Pulmonary artery endothelial cell (primary cell): ENCODE results near the gene HNRNPUL2. TPM values are rescaled to one million over a fixed set of nuclear protein-coding genes. Genes with fewer than 3 reads are reported as not detected.
"Not testable (repeated sequence)": the region's sequence is repeated elsewhere in the genome, so short reads cannot be mapped to it uniquely, and the experiment has no call there.

Experiments used
- DNase-seq: peaks from one replicate; pipeline ENCODE4 v3.0.0-alpha.2; 2011; ENCODE audit warnings: low read depth, low spot score
- total RNA-seq: library from RNA; depleted of rRNA; stranded (reverse); fragments of >200 nt; gene quantifications from 2 replicates; pipeline ENCODE4 v1.2.3, GENCODE V29; 2014

HNRNPUL2 gene
- 11.6 and 14.2 TPM in 2 replicates for total RNA-seq

- DNase-seq: peak; percentile 98
These were observed at the start of gene HNRNPUL2 for GRCh38 chr11:62727165-62727871. Gene HNRNPUL2 (minus strand): TSS chr11:62727457. CDS start chr11:62727156, 301 bp downstream.

DNA sequence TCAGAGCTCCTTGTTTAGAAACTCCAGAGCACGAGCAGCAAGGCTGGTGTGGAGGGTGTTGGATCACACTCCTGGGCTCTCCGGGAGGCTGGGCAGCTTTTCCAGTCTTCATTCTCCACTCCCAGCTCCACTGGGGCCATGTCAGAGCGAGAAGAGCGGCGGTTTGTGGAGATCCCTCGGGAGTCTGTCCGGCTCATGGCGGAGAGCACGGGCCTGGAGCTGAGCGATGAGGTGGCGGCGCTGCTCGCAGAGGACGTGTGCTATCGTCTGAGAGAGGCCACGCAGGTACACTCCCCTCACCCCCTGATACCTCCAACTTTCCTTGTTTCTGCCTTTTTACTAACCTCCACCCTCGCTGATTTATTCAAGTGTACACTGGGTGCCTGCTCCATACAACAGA lies 48.4 kb upstream of the HNRNPUL2 start:
- DNase-seq: no peak

- no peak for DNase-seq
These were observed 47.1 kb upstream of the HNRNPUL2 start for GRCh38 chr11:62774407-62774806.

DNA sequence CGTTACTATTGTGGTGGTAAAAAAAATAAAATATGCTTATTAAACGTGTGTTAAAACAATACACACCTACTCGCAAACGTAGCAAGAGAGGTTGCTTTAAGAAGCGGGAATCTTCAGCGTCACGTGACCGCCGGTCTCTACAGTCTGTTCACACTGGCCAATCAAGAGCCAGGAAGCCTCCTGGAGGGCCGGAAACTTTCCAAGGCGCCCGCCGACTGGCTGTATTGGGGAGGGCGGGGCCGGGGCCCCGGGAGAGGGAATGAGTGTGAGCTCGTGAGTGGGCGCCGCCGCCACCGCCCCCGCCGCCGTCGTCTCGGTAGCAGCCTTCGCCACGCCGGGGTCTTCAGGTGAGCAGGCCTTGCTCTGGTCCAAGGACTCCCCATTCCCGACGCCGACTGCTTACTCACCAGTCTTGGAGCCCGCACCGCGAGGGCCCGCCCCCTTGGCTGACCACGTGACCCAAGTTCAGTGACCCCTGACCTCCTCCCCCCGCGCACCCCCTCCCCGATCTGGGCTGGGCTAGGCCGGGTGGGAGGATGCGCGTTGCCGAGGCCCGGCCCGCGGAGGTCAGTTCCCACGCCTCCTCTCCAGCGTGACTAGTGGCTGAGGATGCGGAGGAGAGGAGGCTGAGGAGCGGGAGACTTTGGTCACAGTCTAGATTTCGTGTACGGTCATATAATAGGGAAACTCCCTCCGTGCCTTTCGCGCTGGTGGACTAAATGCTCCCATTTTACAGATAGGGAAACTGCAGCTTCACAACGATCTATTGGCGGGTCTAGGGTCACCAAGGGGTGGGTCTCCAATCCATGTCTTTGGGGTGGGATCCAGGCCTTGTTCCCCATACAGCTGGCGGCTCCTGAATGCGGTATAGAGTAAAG lies 44.1 kb upstream of the HNRNPUL2 start, which contains the start of gene TAF6L:
TAF6L (plus strand) TSS at position 253 of the 878 bp plus-strand sequence. CDS start 4,388 bp downstream, outside the sequence.
- DNase-seq: peak; percentile 88

GRCh38 chr11:62770778-62771143 lies 43.5 kb upstream of the HNRNPUL2 start:
- no peak for DNase-seq

DNA sequence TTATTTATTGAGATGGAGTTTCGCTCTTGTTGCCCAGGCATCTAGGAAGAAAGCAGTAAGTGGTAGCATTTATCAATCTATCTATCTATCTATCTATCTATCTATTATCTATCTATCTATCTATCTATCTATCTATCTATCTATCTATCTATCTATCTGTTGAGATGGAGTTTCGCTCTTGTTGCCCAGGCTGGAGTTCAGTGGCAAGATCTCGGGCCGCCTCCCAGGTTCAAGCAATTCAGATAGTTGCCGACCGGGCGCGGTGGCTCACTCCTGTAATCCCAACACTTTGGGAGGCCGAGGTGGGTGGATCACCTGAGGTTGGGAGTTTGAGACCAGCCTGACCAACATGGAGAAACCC lies 33.6 kb upstream of the HNRNPUL2 start:
- DNase-seq: not testable (repeated sequence)

GRCh38 chr11:62757846-62758788 lies 30.9 kb upstream of the HNRNPUL2 start:
- no peak for DNase-seq

DNA sequence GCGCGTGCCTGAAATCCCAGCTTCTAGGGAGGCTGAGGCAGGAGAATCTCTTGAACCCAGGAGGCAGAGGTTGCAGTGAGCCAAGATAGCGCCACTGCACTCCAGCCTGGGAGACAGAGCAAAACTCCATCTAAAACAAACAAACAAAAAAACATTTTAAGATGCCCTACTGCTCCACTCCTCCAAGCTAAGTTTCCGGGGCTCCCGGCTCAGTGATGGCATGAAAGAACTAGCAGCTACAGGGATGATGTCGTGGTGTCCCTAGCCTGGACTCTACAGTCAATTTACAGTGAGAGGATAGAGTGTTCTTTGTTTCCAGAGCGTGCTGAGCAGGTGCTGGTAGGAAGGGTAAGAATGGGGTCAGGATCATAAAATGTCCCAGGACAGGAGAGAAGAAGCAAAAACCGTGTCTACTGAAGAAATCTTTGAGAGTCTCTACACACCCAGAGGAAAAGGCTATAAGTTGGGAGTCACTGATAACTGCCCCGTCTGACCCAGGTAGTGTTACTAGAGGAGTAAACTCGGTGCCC lies 27.9 kb upstream of the HNRNPUL2 start:
- no peak for DNase-seq

- peak; percentile 100 for DNase-seq
These were observed 26.7 kb upstream of the HNRNPUL2 start, which contains the start of gene ZBTB3 for GRCh38 chr11:62753736-62754603. Gene ZBTB3 (minus strand): TSS chr11:62754160. CDS start chr11:62753664, 496 bp downstream.

DNA sequence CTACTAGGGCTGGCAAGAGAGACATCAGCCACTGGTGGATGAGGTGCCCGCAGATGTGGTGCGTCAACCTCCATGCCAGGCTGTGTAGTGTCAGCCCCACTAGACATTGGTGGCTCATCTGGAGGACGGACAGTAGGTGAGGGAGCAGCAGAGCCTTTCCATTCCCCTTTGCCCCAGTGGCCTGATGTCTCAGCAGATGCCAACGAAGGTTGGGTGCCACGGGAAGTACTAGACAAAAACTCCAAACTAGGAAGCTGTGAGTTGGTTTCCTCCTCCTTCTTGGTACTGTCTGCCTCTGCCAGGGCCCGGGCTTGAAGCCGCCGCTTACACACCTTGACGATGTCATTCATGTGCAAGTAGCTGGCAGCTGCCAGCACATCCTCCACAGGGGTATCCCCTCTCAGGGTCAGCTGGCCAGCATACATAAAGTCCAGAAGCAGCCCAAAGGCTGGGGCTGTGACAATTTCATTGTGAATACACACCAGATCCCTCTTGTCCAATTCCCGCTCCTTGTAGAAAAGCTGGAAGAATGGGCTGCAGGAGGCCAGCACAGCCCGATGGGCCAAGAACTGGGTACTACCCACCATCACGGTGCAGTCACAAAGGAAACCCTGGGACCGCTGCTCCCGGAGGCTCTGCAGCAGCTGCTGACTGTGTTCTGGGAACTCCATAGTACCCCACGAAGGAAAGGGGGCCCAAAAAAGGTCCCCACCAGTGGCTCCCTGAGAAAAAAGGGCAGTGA lies 25.9 kb upstream of the HNRNPUL2 start:
- no peak for DNase-seq

DNA sequence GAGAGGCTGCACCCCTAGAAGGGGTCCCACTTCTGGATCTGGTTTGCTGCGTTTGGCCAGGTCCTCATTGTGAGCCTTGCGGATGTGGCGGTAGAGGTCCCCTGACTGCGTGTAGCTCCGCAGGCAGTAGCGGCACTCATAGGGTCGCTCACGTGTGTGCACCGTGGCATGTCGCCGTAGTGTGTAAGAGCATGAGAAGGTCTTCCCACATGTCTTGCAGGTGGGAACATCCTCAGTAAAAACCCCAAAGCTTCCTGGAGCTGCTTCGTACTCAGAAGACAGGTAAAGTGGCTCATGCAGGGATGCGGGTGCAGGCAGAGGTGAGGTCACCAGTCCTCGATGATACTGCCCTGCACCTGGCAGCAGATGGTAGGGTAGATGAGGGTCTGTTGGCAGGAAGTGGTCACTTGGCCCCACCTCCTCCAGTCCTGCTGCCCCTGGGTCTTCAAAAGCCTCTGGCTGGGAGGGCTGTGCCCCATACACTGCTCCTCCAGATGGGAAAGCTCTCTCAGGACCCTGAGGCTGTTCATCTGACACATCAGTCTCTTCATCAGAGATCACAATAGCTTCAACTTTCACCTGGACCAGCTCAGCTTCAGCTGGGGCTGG lies 25.0 kb upstream of the HNRNPUL2 start:
- DNase-seq: no peak

DNA sequence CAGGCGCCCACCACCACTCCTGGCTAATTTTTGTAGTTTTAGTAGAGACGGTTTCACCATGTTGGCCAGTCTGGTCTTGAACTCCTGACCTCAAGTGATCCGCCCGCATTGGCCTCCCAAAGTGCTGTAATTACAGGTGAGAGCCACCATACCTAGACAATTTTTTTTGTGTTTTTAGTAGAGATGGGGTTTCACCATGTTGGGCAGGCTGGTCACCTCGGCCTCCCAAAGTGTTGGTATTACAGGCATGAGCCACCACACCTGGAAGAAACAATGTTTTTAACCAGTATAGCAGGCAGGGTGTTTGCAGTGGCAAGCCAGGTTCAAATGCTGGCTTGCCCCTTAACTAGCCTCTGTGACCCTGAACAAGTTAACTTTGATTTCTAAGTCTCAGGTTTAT lies 22.7 kb upstream of the HNRNPUL2 start:
- DNase-seq: not testable (repeated sequence)

DNA sequence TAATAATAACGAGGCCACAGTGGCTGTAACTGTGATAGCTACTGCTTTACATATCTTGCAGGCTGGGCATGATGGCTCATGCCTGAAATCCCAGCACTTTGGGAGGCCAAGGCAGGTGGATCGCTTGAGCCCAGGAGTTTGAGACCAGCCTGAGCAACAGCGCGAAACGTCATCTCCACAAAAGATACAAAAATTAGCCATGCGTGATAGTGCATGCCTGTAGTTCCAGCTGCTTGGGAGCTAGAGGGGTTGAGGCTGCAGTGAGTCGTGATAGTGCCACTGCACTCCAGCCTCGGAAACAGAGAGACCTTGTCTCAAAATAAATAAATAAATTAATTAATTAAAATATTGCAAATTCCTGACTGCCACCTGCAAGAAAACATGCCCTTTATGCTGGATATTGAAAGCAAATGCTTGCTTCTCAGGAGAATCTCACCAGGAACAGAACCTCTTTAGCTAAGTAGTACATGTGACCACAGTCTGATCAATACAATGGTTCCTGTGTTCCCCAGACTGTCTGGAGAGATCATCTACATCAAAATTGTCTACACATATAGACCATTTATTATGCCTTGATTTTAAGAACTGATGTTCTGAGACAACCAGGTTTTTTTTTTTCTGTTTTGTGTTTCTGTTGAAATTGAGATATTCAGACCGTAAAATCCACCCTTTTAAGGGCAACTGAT lies 20.4 kb upstream of the HNRNPUL2 start:
- DNase-seq: no peak

GRCh38 chr11:62737196-62737595 lies 9.9 kb upstream of the HNRNPUL2 start:
- no peak for DNase-seq

GRCh38 chr11:62732830-62733229 lies 5.6 kb upstream of the HNRNPUL2 start:
- no peak for DNase-seq

GRCh38 chr11:62730076-62730475 lies 2.8 kb upstream of the HNRNPUL2 start:
- not testable (repeated sequence) for DNase-seq

DNA sequence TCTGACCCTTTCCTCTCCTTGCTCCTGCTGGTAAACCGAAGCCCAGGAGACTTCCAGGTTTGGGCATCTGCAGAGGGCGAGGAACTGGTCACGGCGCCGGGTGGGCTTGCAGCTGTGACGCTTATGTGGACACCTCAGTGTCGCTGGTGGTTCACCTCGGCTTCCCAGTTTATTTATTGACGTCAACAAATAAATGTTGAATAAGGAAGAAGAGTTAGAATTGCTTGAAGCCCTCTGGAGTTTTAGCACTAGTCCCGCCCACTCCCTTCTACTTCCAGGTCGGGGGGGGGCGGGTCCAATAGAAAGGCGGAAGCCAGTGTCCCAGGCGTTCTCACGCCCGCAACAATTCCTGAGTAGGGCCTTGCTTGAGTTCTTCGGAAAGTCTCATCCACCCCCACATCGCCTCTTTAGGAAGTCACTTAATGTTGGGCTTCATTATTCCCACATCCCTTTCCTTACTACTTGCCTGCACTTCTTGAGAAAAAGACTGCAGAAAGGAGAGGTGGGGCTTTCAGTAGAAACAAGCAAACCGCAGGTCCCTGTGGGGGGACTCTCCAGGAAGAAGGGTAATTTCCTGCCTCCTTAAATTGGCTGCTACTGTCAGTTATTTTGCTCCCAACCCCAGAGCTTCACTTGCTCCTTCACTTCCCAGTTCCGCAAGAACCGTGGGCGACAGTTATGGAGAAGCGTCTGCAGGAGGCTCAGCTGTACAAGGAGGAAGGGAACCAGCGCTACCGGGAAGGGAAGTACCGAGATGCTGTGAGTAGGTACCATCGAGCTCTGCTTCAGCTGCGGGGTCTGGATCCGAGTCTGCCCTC lies 1.1 kb upstream of the HNRNPUL2 start, which contains the start of gene TTC9C:
TTC9C (plus strand) TSS at position 316 of the 818 bp plus-strand sequence; CDS start at position 679, 363 bp downstream.
- peak; percentile 48 for DNase-seq
